GM03348 (cell line): ENCODE data around the gene TAMM41.
"Not testable (repeated sequence)": the region's sequence is repeated elsewhere in the genome, so short reads cannot be mapped to it uniquely, and the experiment has no call there.

Experiments
- DNase-seq: peaks from one replicate; pipeline ENCODE4 v3.0.0; 2012; ENCODE audit warnings: low spot score

The TAMM41 gene

GRCh38 chr3:11764931-11765363, 81.7 kb downstream of the TAMM41 start:
- peak; percentile 47 for DNase-seq

GRCh38 chr3:11759996-11760395, 86.7 kb downstream of the TAMM41 start:
- DNase-seq: no peak

GRCh38 chr3:11757929-11758328, 88.8 kb downstream of the TAMM41 start:
- no peak for DNase-seq

GRCh38 chr3:11757441-11757875, 89.2 kb downstream of the TAMM41 start:
- peak; percentile 17 for DNase-seq

- no peak for DNase-seq
Measured at GRCh38 chr3:11755276-11755675, 91.4 kb downstream of the TAMM41 start.

GRCh38 chr3:11752254-11752653, 94.4 kb downstream of the TAMM41 start:
- DNase-seq: not testable (repeated sequence)

- not testable (repeated sequence) for DNase-seq
Measured at GRCh38 chr3:11748306-11748705, 98.4 kb downstream of the TAMM41 start.
